GM12873 (cell line): Measurements from ENCODE around the gene ACYP1.

Experiments used
- TF ChIP-seq, protein P1 (sequence below): IDR thresholded peaks from 2 replicates; pipeline ENCODE4 v1.5.1; 2012; ENCODE audit warnings: low read depth, mild to moderate bottlenecking, moderate library complexity, low read length, control low read depth; ENCODE audit not compliant: insufficient read depth; ENCODE audit errors: missing control alignments

The ACYP1 gene

DNA sequence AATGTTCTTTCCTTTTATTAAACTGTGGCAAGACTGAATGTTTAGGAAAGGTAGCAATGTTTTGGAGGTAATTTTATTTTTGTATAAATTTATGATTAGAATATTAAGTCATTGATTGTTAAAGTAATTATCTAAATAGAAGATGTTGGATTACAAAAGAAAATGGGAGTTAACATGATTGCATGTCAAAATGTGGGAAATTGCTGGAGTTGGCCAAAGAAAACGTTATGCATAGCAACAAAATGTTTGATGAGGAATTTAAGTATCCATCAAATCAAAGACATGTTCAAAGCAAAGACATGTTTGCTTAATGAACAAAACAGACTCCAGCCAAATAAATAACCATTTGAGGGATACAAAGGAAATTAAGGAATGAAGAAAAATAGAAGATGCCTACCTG is 9.4 kb downstream of the ACYP1 start:
- TF ChIP-seq, protein P1, sequence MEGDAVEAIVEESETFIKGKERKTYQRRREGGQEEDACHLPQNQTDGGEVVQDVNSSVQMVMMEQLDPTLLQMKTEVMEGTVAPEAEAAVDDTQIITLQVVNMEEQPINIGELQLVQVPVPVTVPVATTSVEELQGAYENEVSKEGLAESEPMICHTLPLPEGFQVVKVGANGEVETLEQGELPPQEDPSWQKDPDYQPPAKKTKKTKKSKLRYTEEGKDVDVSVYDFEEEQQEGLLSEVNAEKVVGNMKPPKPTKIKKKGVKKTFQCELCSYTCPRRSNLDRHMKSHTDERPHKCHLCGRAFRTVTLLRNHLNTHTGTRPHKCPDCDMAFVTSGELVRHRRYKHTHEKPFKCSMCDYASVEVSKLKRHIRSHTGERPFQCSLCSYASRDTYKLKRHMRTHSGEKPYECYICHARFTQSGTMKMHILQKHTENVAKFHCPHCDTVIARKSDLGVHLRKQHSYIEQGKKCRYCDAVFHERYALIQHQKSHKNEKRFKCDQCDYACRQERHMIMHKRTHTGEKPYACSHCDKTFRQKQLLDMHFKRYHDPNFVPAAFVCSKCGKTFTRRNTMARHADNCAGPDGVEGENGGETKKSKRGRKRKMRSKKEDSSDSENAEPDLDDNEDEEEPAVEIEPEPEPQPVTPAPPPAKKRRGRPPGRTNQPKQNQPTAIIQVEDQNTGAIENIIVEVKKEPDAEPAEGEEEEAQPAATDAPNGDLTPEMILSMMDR = no peak

DNA sequence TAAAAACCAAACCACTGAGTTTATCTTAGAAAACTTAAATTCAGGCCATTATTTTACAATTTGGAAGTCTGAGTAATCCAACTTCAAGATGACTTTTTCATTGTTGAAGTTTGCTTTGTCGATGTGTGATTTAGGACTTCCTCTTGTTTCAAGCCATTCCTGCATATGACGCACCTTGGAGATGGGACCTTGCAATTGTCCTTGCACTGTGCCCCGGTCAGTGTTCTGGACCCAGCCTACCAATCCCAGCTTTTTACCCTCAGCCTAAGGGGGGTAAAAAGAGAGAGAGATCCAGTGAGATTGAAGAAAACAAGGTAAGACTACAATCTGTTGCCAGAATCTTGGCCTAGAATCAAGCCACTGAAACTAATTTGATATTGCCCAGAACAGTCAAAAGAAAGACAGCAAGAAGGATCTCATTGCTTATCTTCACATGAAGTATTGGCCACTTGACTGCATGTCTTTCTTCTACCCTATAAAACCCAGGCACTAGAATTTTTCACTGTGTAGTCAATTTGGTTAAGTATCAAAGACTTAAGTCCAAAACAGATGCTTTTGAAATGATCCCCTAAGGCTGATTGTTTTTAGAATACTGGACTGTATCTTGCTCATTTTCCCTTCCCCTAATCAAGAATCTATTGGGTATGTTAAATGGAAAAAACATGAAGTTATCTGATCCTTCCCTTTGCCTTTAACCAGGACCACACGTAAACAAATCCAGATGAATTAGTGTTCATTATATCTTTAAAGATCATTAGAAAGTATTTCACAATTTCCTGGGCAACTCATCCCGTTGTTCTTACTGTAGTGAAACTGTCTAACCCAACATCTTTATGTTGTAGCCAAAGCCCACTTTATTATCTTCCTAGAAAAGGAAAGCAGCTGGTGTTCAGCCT is 10.2 kb downstream of the ACYP1 start:
- TF ChIP-seq, protein P1 = no peak

DNA sequence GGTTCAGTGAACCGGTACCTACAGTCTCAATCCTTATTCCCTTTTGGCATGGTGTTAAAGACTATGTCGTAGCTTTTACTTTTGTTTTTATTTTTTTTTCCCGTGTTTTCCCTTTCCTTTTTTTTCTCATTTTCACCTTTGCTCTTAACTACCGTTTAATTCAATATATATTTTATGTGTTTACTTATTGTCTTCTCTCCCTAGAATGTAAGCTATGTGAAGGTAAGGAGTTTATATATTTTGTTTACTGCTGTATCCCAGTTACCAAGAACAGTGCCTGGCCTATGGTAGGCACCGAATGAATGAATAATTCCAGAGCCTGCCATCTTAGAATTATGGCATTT is 12.3 kb downstream of the ACYP1 start:
- TF ChIP-seq, protein P1 = no peak

DNA sequence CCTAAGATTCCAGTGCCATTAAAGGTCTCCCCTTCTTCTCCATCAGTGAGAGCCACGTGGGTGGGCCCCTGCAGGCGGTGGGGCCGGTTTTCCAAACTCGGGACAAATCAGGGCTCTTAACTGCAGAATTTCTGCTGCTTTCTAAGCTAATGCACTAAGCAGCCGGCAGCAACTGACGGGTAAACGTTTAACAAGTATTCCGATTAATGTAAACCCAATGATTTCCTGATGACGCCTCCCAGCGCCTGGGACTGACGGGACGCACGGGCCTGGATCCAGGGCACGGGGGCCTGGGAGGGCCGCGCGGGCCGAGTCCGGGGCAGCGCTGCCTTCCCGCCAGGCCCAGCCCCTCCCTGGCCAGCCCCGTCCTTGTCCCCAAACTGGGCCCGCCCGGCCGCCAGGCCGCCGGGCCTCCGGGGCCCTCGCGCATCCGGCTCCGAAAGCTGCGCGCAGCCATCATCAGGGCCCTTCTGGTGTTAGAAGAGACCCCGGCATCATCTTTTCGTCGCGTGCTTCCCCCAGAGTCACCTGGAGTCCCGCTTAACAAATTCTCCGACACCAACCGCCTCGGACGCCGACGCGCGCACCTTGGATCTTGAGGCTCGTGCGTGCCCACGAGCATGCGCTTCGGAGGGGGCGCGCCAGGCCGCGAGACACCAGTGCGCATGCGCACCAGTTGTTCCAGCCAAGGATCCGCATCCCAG is 12.8 kb downstream of the ACYP1 start, which contains the start of gene MLH3:
Gene MLH3, minus strand, starts transcription at position 616 of the 704 bp plus-strand sequence. CDS start 1,812 bp downstream, outside the sequence.
- TF ChIP-seq, protein P1 = no peak

DNA sequence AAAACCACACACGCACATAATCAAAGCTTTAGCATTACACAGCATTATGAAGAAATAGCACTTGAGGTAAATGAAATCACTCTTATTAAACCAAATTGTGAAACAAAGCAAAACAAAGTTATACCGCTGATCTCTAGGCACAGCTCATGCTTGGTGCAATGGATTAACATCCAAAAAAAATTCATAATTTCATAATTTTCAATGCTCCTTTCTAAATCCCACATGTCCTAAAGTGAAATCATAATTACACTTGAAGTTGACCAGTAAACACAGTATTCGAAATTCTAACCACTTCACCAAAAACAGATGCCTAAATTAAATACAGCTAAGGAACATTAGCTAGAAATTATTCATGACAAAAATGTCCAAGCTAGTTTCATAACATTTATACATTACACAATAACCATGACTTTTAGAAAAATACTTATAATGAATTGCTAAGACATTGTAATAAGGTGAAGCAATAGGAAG is 14.1 kb downstream of the ACYP1 start:
- TF ChIP-seq, protein P1 = no peak

DNA sequence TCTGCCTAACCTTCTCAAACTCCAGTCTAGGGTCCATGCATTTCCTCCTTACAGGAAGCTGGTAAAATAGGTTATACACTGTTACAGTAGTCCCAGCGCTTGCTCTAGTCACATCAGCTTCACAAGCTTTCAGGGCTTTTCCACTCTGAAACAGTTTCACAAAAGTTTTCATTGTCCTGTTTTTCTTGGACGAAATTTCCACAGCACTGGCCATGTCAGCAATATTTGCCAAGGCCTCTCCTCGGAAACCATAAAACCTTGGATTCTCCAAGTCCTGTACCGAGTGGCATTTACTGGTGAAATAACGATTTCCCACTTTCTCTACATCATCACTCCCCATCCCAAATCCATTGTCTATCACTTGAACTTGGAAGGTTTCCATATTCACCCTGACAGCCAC is 14.7 kb downstream of the ACYP1 start:
- TF ChIP-seq, protein P1 = no peak

DNA sequence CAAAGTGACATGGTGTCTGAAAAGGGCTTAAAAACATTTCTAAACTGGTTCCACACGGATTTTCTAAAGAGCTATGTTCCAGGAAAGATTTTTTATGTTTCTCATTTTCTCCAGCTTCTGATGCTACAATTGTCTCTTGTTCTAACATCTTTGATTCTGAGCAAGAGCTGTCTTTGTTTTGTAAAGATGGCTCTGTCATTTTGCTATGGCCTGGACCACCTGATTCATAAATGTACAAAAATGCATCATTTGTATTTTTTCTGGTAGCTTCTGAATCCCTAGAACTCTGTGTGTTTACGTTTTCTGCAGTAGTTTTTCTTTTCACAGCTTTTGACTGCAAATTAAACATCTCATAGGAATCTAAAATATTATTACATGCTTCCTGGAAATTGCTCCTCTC is 15.7 kb downstream of the ACYP1 start:
- TF ChIP-seq, protein P1 = no peak
